ENCODE measurements around the gene NCEH1.

GRCh38 chr3:172615296-172615695 is 95.6 kb downstream of the NCEH1 start:
- TF ChIP-seq CTCF (IDR thresholded peaks at IDR 0.05) = no peak
- TF ChIP-seq POLR2A (IDR thresholded peaks at IDR 0.05) = no peak
